ENCODE data around the gene SCAF11. TPM values are rescaled to one million over a fixed set of nuclear protein-coding genes. Genes with fewer than 3 reads are reported as not detected.

SCAF11 gene
- total RNA-seq, 2 experiments from 2014 or later = 107 to 114 TPM

GRCh38 chr12:45877069-45877468 lies 113.3 kb downstream of the SCAF11 start:
- POLR2A ChIA-PET = no interaction called here
- CTCF ChIA-PET = interaction anchor here (0.7 kb wide), 2 partner anchors 96 to 139 kb away, joined by 3 read pairs; no protein-coding TSS in a partner anchor

DNA sequence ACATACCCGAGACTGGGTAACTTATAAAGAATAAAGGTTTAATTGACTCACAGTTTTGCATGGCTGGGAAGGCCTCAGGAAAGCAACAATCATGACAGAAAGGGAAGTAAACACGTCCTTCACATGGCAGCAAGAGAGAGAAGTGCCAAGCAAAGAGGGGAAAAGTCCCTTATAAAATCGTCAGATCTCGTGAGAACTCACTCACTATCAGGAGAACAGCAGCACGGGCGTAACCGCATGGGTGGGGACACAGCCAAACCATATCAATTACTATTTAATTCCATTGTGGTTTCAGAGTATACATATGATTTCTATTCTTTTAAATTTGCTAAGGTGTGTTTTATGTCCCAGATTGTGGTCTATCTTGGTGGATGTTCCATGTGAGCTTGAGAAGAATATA lies 117.9 kb downstream of the SCAF11 start:
- CTCF ChIA-PET = no interaction called here
- POLR2A ChIA-PET = no interaction called here

Measured in activated CD8-positive, alpha-beta memory T cell treated with anti-CD3 and anti-CD28 coated beads for 36 hours (primary cell).